HepG2 (cell line): ENCODE measurements around the gene ARL16. TPM values are rescaled to one million over a fixed set of nuclear protein-coding genes. Genes with fewer than 3 reads are reported as not detected.
A peak's percentile ranks its signal among the peaks of the same experiment; 100 is the strongest.

Source experiments
- ARID5B ChIP-seq: IDR thresholded peaks from 2 replicates; pipeline ENCODE4 v1.4.0; 2020; ENCODE audit warnings: mild to moderate bottlenecking, missing genetic modification reagents
- MAFF ChIP-seq: IDR thresholded peaks from 2 replicates; pipeline ENCODE4 v1.6.1; 2011; ENCODE audit warnings: low read depth, low read length, improper control_type of control experiment
- NCOR1 ChIP-seq: fragments of 200-600 bp; sonication (generic); IDR thresholded peaks from 2 replicates; pipeline ENCODE4 v1.7.0; 2017; ENCODE audit warnings: antibody characterized with exemption, low read length, borderline replicate concordance
- NR2C2 ChIP-seq: sonication (generic); formaldehyde crosslinking; IDR thresholded peaks from 2 replicates; pipeline ENCODE4 v1.4.0; 2020; ENCODE audit warnings: missing genetic modification reagents, mild to moderate bottlenecking, moderate library complexity, borderline replicate concordance
- NRL ChIP-seq: sonication (generic); formaldehyde crosslinking; IDR thresholded peaks from 2 replicates; pipeline ENCODE4 v1.5.0; 2020; ENCODE audit warnings: missing genetic modification reagents, mild to moderate bottlenecking, moderate library complexity, borderline replicate concordance
- PITX1 ChIP-seq: sonication (generic); formaldehyde crosslinking; IDR thresholded peaks from 2 replicates; pipeline ENCODE4 v1.5.1; 2020; ENCODE audit warnings: mild to moderate bottlenecking, missing genetic modification reagents
- RBM39 ChIP-seq: fragments of 200-400 bp; formaldehyde crosslinking; IDR thresholded peaks from one replicate; pipeline ENCODE4 v1.6.1; 2018; ENCODE audit warnings: antibody characterized with exemption, mild to moderate bottlenecking, low read depth, low read length; ENCODE audit not compliant: poor library complexity, severe bottlenecking
- SAFB2 ChIP-seq: sonication (generic); formaldehyde crosslinking; IDR thresholded peaks from 2 replicates; pipeline ENCODE4 v1.5.1; 2020; ENCODE audit warnings: missing genetic modification reagents, low read depth, mild to moderate bottlenecking, borderline replicate concordance
- SRF ChIP-seq: IDR thresholded peaks from 2 replicates; pipeline ENCODE4 v1.6.1; 2011; ENCODE audit warnings: mild to moderate bottlenecking, low read depth, low read length, moderate library complexity
- SRY ChIP-seq: sonication (generic); formaldehyde crosslinking; IDR thresholded peaks from 2 replicates; pipeline ENCODE4 v1.8.0; 2022; ENCODE audit warnings: mild to moderate bottlenecking, missing genetic modification reagents
- TARDBP ChIP-seq: sonication (generic); formaldehyde crosslinking; IDR thresholded peaks from 2 replicates; pipeline ENCODE4 v1.8.0; 2022; ENCODE audit warnings: mild to moderate bottlenecking, missing genetic modification reagents
- ZBTB2 ChIP-seq: sonication (generic); formaldehyde crosslinking; IDR thresholded peaks from 2 replicates; pipeline ENCODE4 v1.8.0; 2022; ENCODE audit warnings: low read depth, missing genetic modification reagents
- ZBTB43 ChIP-seq: sonication (generic); formaldehyde crosslinking; conservative IDR thresholded peaks from 2 replicates; pipeline ENCODE4 v1.4.0; 2020; ENCODE audit warnings: missing genetic modification reagents
- ZBTB46 ChIP-seq: sonication (generic); formaldehyde crosslinking; IDR thresholded peaks from 2 replicates; pipeline ENCODE4 v1.4.0; 2020; ENCODE audit warnings: mild to moderate bottlenecking, missing genetic modification reagents, borderline replicate concordance
- ZFYVE20 ChIP-seq: sonication (generic); formaldehyde crosslinking; IDR thresholded peaks from 2 replicates; pipeline ENCODE4 v1.8.0; 2023; ENCODE audit warnings: low read depth, mild to moderate bottlenecking, moderate library complexity, missing genetic modification reagents, borderline replicate concordance
- ZNF317 ChIP-seq: sonication (generic); formaldehyde crosslinking; IDR thresholded peaks from 2 replicates; pipeline ENCODE4 v1.5.0; 2020; ENCODE audit warnings: mild to moderate bottlenecking, missing genetic modification reagents
- ZNF33A ChIP-seq: sonication (generic); formaldehyde crosslinking; IDR thresholded peaks from 2 replicates; pipeline ENCODE4 v1.5.1; 2020; ENCODE audit warnings: missing genetic modification reagents, mild to moderate bottlenecking, moderate library complexity, borderline replicate concordance
- ZNF563 ChIP-seq: sonication (generic); formaldehyde crosslinking; IDR thresholded peaks from 2 replicates; pipeline ENCODE4 v1.8.0; 2022; ENCODE audit warnings: mild to moderate bottlenecking, moderate library complexity, missing genetic modification reagents
- ZNF670 ChIP-seq: sonication (generic); formaldehyde crosslinking; IDR thresholded peaks from 2 replicates; pipeline ENCODE4 v1.8.0; 2022; ENCODE audit warnings: mild to moderate bottlenecking, missing genetic modification reagents, borderline replicate concordance
- polyA plus RNA-seq, 8 experiments: library from polyadenylated mRNA; depleted of rRNA in 3 of 8; stranded (reverse) in 7 of 8; unstranded in 1 of 8; fragments of >200 nt; fragmentation: Illumina TruSeq in 4 of 8; extraction: Trizol in 4 of 8; gene quantifications; 2 replicates each; pipeline versions ENCODE4 v1.2.1 to v1.2.3, GENCODE V29; 2011 to 2016; ENCODE audit warnings: low read depth in 4 of 8, missing spikeins in 1 of 8, mixed read lengths in 1 of 8; ENCODE audit not compliant: insufficient read depth in 1 of 8
- total RNA-seq, 5 experiments: library from RNA; depleted of rRNA; stranded (reverse); fragments of >200 nt; fragmentation: Illumina TruSeq; extraction: Trizol; gene quantifications; 2 replicates each; pipeline ENCODE4 v1.2.3, GENCODE V29; 2016; ENCODE audit warnings: low read depth in 1 of 5

Gene ARL16
- total and polyA plus RNA-seq, 2 of the 13 experiments (the other 11 are each of a cell fraction or from before 2014, with no cell fraction given), result 20.8 to 30.8 TPM

GRCh38 chr17:81636505-81637288 is 46.9 kb downstream of the ARL16 start, which contains the start of the genes NPLOC4 and TSPAN10 (continued):
- TF ChIP-seq SRY (CRISPR knock-in tag), result peak; percentile 52; the same call in 1 of the 2 replicates
- no peak; the same call in 1 of the 2 replicates for TF ChIP-seq PITX1
- no peak for TF ChIP-seq ZNF33A (CRISPR knock-in tag)
- TF ChIP-seq NR2C2, result peak; percentile 75; the same call in 1 of the 2 replicates
- peak; percentile 81 for TF ChIP-seq ZNF563 (CRISPR knock-in tag)
- no peak for TF ChIP-seq ZBTB46 (CRISPR knock-in tag)
- no peak for TF ChIP-seq NRL (CRISPR knock-in tag)
- TF ChIP-seq ZNF670, result no peak
- peak; percentile 55; the same call in 1 of the 2 replicates for TF ChIP-seq SRF
- TF ChIP-seq ZBTB43 (CRISPR knock-in tag), result no peak; the same call in 1 of the 2 replicates
- no peak for TF ChIP-seq NCOR1
- TF ChIP-seq ZNF317 (CRISPR knock-in tag), result 0 out of 2 replicates have a peak, but pooled peaks have one; percentile 30
- TF ChIP-seq ZFYVE20 (CRISPR knock-in tag), result no peak
- TF ChIP-seq ZBTB2, result peak; percentile 97
- TF ChIP-seq MAFF, result no peak
- peak; percentile 57; the same call in 1 of the 2 replicates for TF ChIP-seq SAFB2 (CRISPR knock-in tag)
- peak; percentile 73 for TF ChIP-seq ARID5B (CRISPR knock-in tag)
- peak; percentile 94 for TF ChIP-seq TARDBP (CRISPR knock-in tag)
- no peak for TF ChIP-seq RBM39
